GM12878 (cell line): ENCODE results near the gene DNASE2. TPM values are rescaled to one million over a fixed set of nuclear protein-coding genes. Genes with fewer than 3 reads are reported as not detected.

Source experiments
- ATAC-seq: fragments of 200-7000 bp; cut with Tn5 transposase; 3 replicates; pipeline ENCODE4 v1.9.1; 2020; ENCODE audit warnings: mild to moderate bottlenecking, moderate library complexity
- BruUV-seq: library from RNA; stranded (reverse); fragments of 400-500 nt; replicated peaks from 2 replicates; lab custom pipeline; 2021; lab: Mats Ljungman, UMichigan
- CTCF ChIA-PET: fragments of 300-600 bp; sonication (Branson Sonifier 250); formaldehyde crosslinking; extraction: SDS; loops from one replicate; lab custom pipeline; 2021; ENCODE audit warnings: inconsistent platforms; lab: Yijun Ruan, JAX
- POLR2A ChIA-PET: fragments of 350-600 bp; formaldehyde crosslinking; extraction: SDS; loops from one replicate; lab custom pipeline; 2021; ENCODE audit warnings: inconsistent platforms; lab: Charles Lee
- RAD21 ChIA-PET: fragments of 300-600 bp; sonication (Branson Sonifier 250); formaldehyde crosslinking; loops from one replicate; lab custom pipeline; 2023; ENCODE audit warnings: antibody characterized with exemption; ENCODE audit not compliant: unreplicated experiment; lab: Charles Lee
- SMC1A ChIA-PET: fragments of 300-600 bp; sonication (Branson Sonifier 250); formaldehyde crosslinking; loops from one replicate; lab custom pipeline; 2023; ENCODE audit not compliant: unreplicated experiment, uncharacterized antibody; lab: Charles Lee
- DNase-seq: peaks from one replicate; pipeline ENCODE4 v3.0.0-alpha.2; 2011; ENCODE audit warnings: low read depth, low spot score
- FAIRE-seq: peaks from 3 replicates; lab custom pipeline; 2011; peaks lifted over from hg19 to GRCh38; lab: Jason Lieb, UNC
- H2AFZ ChIP-seq: 2 replicates; pipeline ENCODE4 v1.6.0; 2011; ENCODE audit warnings: low read depth, low read length, control low read depth; ENCODE audit not compliant: control insufficient read depth
- H3K27ac ChIP-seq: 2 replicates; pipeline ENCODE4 v1.5.1; 2011; ENCODE audit warnings: control low read depth; ENCODE audit not compliant: control insufficient read depth, insufficient read depth
- H3K27me3 ChIP-seq, 2 experiments: replicated peaks in 1 of 2; 2 replicates each; pipeline versions ENCODE4 v1.6.0 to v1.6.1; 2011; ENCODE audit warnings: low read length in 1 of 2; ENCODE audit not compliant: control insufficient read depth in 2 of 2, insufficient read depth in 2 of 2
- H3K36me3 ChIP-seq, 2 experiments: 2 replicates each; pipeline ENCODE4 v1.5.1; 2011; ENCODE audit warnings: low read length in 1 of 2; ENCODE audit not compliant: control insufficient read depth in 2 of 2, insufficient read depth in 2 of 2
- H3K4me1 ChIP-seq: 2 replicates; pipeline ENCODE4 v1.6.1; 2011; ENCODE audit warnings: mild to moderate bottlenecking, low read length, moderate library complexity, mixed read lengths; ENCODE audit not compliant: control insufficient read depth, insufficient read depth
- H3K4me2 ChIP-seq: 2 replicates; pipeline ENCODE4 v1.6.0; 2011; ENCODE audit warnings: control low read depth; ENCODE audit not compliant: control insufficient read depth, insufficient read depth
- H3K4me3 ChIP-seq: fragments of 200-600 bp; sonication (generic); 2 replicates; pipeline ENCODE4 v1.5.1; 2016
- H3K79me2 ChIP-seq: 2 replicates; pipeline ENCODE4 v1.6.0; 2011; ENCODE audit warnings: low read length; ENCODE audit not compliant: control insufficient read depth, insufficient read depth
- H3K9ac ChIP-seq: 2 replicates; pipeline ENCODE4 v1.8.0; 2011; ENCODE audit warnings: low read length, control low read depth, mixed read lengths; ENCODE audit not compliant: control insufficient read depth, insufficient read depth
- H3K9me3 ChIP-seq: replicated peaks from 3 replicates; pipeline ENCODE4 v1.5.1; 2011; ENCODE audit warnings: mild to moderate bottlenecking, low read length; ENCODE audit not compliant: control insufficient read depth, insufficient read depth
- H4K20me1 ChIP-seq: 2 replicates; pipeline ENCODE4 v1.6.0; 2011; ENCODE audit not compliant: control insufficient read depth, insufficient read depth
- CUX1 ChIP-seq: IDR thresholded peaks from 2 replicates; pipeline ENCODE4 v1.6.1; 2012; ENCODE audit warnings: improper control_type of control experiment, low read depth, low read length; ENCODE audit not compliant: insufficient replicate concordance
- EGR1 ChIP-seq, 2 experiments: IDR thresholded peaks; 1 replicate in 1 of 2; 2 replicates in 1 of 2; pipeline ENCODE4 v1.6.1; 2011 to 2012; ENCODE audit warnings: low read depth in 2 of 2, low read length in 2 of 2, borderline replicate concordance in 1 of 2, mild to moderate bottlenecking in 1 of 2, moderate library complexity in 1 of 2
- NFXL1 ChIP-seq: fragments of 450-650 bp; IDR thresholded peaks from 2 replicates; pipeline ENCODE4 v1.6.1; 2017; ENCODE audit warnings: antibody characterized with exemption, mild to moderate bottlenecking, borderline replicate concordance
- NRF1 ChIP-seq: conservative IDR thresholded peaks from 2 replicates; pipeline ENCODE4 v1.6.1; 2011; ENCODE audit warnings: mild to moderate bottlenecking, low read depth, low read length, improper control_type of control experiment
- SUZ12 ChIP-seq: fragments of 200-600 bp; sonication (generic); IDR thresholded peaks from one replicate; pipeline ENCODE4 v1.6.1; 2018; ENCODE audit warnings: antibody characterized with exemption, mild to moderate bottlenecking; ENCODE audit not compliant: unreplicated experiment
- WGBS: methylation state at CpG from one replicate; pipeline ENCODE4 v1.1.6; 2016; ENCODE audit warnings: low lambda C conversion rate; ENCODE audit not compliant: insufficient replicate concordance, insufficient coverage; ENCODE audit errors: missing lambda C conversion rate; 5-methylcytosine and 5-hydroxymethylcytosine counted together
- in situ Hi-C: fragments of 300-500 bp; cut with MboI; formaldehyde crosslinking; loops from 9 replicates; pipeline ENCODE4 v1.14.3; 2018; ENCODE audit warnings: mixed read lengths
- intact Hi-C: fragments of 100-400 bp; cut with micrococcal nuclease; formaldehyde crosslinking; loops from one replicate; pipeline ENCODE4 v1.14.2; 2022; ENCODE audit not compliant: unreplicated experiment
- polyA plus RNA-seq, 11 experiments: library from polyadenylated mRNA; depleted of rRNA in 4 of 11; unstranded in 6 of 11; stranded (reverse) in 5 of 11; fragments of >200 nt; fragmentation: Nextera tagmentation in 4 of 11; fragmentation: Illumina TruSeq in 1 of 11; extraction: Ambion mirVana in 4 of 11; extraction: Trizol in 1 of 11; gene quantifications; 1 replicate in 1 of 11; 2 replicates in 10 of 11; pipeline versions ENCODE4 v1.2.1 to v1.2.3, GENCODE V29; 2011 to 2016; ENCODE audit warnings: inconsistent platforms in 2 of 11, missing spikeins in 2 of 11, low read depth in 1 of 11
- total RNA-seq, 4 experiments: library from RNA; depleted of rRNA in 3 of 4; stranded (reverse); fragments of >200 nt in 3 of 4; fragmentation: Illumina TruSeq in 1 of 4; extraction: Trizol in 1 of 4; gene quantifications; 2 replicates each; pipeline versions ENCODE4 v1.2.1 to v1.2.3, GENCODE V29; 2013 to 2021

Gene DNASE2
- total and polyA plus RNA-seq, 10 of the 15 experiments (the other 5 are each of a cell fraction or from before 2014, with no cell fraction given) = 4.9 to 32.1 (median 22.0) TPM

- H3K9ac ChIP-seq = no peak within 1 kb of the TSS
- RAD21 ChIA-PET = interaction anchor here (0.7 kb wide), 1 partner anchor 12 kb away, joined by 4 read pairs; no protein-coding TSS in a partner anchor
- no peak within 1 kb of the TSS for H3K27ac ChIP-seq
- SMC1A ChIA-PET = interaction anchor here (0.5 kb wide), 1 partner anchor 1310 kb away, joined by 3 read pairs; no protein-coding TSS in a partner anchor
- TF ChIP-seq NFXL1 (no peak), NRF1 (0 out of 2 replicates have a peak, but pooled peaks have one; percentile 1), EGR1 (IDR thresholded peaks at IDR 0.05; ENCODE audit: borderline replicate concordance in 1 of 2, low read depth in 2 of 2, low read length in 2 of 2) (no peak)
- TF ChIP-seq, all 136 proteins: peak for 1
- intact Hi-C loops (no loop called here), in situ Hi-C loops (no loop called here)
- POLR2A ChIA-PET = no interaction called here
- CTCF ChIA-PET = interaction anchor here (0.8 to 2.1 kb wide), 6 partner anchors 12 to 131 kb away, joined by 3 to 4 read pairs (median 4); no protein-coding TSS in a partner anchor
- H3K4me2 ChIP-seq = peak within 1 kb of the TSS; percentile 86
- WGBS = 11% methylated on average over 20 of the region's 20 CpGs
- BruUV-seq = no TSS peak
- H3K4me3 ChIP-seq = peak within 1 kb of the TSS; percentile 41; the same call in 1 of the 2 replicates
- peaks cover 4% of the 10 kb centered on the region; the same call in 1 of the 2 replicates for H3K4me1 ChIP-seq
- no peaks in the 10 kb centered on the region for H3K79me2 ChIP-seq
- DNase-seq = no peak
- no peak for FAIRE-seq
- no peak within 1 kb of the TSS; the same call in 1 of the 2 replicates for H2AFZ ChIP-seq
- H4K20me1 ChIP-seq = no peaks in the 10 kb centered on the region; the same call in 1 of the 2 replicates
- no peaks in the 10 kb centered on the region for H3K36me3 ChIP-seq
- ATAC-seq = no peak
- H3K9me3 ChIP-seq = no peaks in the 10 kb centered on the region; the same call in none of the 3 replicates
- H3K27me3 ChIP-seq = peaks cover 10 to 41% of the 10 kb centered on the region in 2 experiments
Observed at GRCh38 chr19:12834566-12834943, 46.7 kb downstream of the DNASE2 start, which contains the start of gene RTBDN. Gene RTBDN, minus strand, starts transcription at chr19:12834579. Its CDS starts 4,600 bp downstream, at chr19:12829979.

DNA sequence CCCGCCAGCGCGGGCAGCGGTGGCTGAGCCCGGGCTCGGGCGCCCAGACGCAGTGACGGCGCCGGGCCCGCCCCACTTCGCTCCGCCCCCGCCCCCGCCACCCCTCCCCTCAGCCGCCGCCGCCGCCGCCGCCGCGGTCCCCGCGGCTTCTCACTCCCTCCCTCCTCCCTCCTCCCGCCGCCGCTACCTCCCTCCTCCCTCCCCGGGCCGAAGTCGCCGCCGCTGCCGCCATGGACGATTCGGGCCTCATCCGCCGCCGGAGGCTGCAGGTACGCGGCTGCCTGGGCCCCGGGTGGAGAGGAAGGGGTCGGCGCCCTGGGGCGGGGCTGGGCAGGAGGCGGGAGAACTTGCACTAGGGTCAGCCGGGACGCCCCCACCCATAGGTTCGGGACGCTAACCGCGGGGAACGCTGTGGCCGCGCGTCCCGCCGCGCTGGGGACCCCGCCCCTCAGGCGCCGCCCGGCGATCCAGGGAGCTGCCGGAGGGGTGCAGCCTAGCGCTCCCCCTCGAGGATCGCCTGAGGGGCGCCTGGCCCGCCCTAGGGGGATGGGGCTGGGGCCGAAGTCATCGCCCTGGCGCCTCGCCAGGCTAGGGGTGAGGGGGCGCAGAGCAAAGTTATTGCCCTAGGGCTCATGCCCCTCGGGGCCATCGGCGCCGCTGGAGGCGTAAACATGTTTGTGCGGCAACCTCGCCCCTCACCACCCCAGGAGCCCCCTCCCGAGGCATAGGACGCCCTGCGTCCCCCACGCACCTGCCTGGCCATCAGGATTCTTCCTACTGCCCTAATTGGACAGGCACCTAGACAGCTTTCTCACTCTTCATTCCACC is 47.3 kb downstream of the DNASE2 start:
- H2AFZ ChIP-seq = no peak overlapping the region; the same call in 1 of the 2 replicates
- ChIA-PET SMC1A (no interaction called here), POLR2A (no interaction called here), CTCF (interaction anchor here (0.8 to 2.1 kb wide), 5 partner anchors 13 to 74 kb away, joined by 3 to 4 read pairs (median 3); no protein-coding TSS in a partner anchor), RAD21 (no interaction called here)
- H3K27me3 ChIP-seq = peaks cover 10 to 37% of the 10 kb centered on the region in 2 experiments
- H3K4me1 ChIP-seq = peaks cover 4% of the 10 kb centered on the region; the same call in 1 of the 2 replicates
- no TSS peak for BruUV-seq
- no peaks in the 10 kb centered on the region; the same call in 1 of the 2 replicates for H4K20me1 ChIP-seq
- TF ChIP-seq SUZ12 = peak; percentile 79
- 0 out of 2 replicates have a peak, but pooled peaks have one; percentile 60 for TF ChIP-seq NFXL1
- TF ChIP-seq CUX1 = no peak
- in situ Hi-C loops = no loop called here
- FAIRE-seq (no peak), ATAC-seq (peak; percentile 12; the same call in 2 of the 3 replicates), DNase-seq (no peak)
- intact Hi-C loops = no loop called here
- 17% methylated on average over 19 of the region's 87 CpGs for WGBS
- peak overlapping the region; percentile 86 for H3K4me2 ChIP-seq
- no peak overlapping the region for H3K9ac ChIP-seq
- peak overlapping the region; percentile 41; the same call in 1 of the 2 replicates for H3K4me3 ChIP-seq
- H3K9me3 ChIP-seq = no peaks in the 10 kb centered on the region; the same call in none of the 3 replicates
- H3K79me2 ChIP-seq = no peaks in the 10 kb centered on the region
- no peak overlapping the region for H3K27ac ChIP-seq
- no peaks in the 10 kb centered on the region for H3K36me3 ChIP-seq
